Gastroesophageal sphincter (tissue), 3 donors: ENCODE measurements around the gene NAIF1.

Experiments
- CTCF ChIP-seq, 4 experiments: fragments of 200-600 bp in 2 of 4; fragments of 450-650 bp in 2 of 4; sonication (generic) in 1 of 4; IDR thresholded peaks; one replicate each; pipeline ENCODE4 v1.5.1; 2017 to 2019; ENCODE audit warnings: antibody characterized with exemption in 4 of 4, mild to moderate bottlenecking in 2 of 4, moderate library complexity in 2 of 4
- EP300 ChIP-seq: sonication (generic); formaldehyde crosslinking; IDR thresholded peaks from one replicate; pipeline ENCODE4 v1.6.1; 2017; ENCODE audit warnings: antibody characterized with exemption, mild to moderate bottlenecking
- POLR2A ChIP-seq, 2 donors: fragments of 450-650 bp; IDR thresholded peaks; one replicate each; pipeline ENCODE4 v1.6.1; 2017; ENCODE audit warnings: antibody characterized with exemption in 2 of 2, mild to moderate bottlenecking in 2 of 2, moderate library complexity in 1 of 2
- POLR2AphosphoS5 ChIP-seq: sonication (generic); formaldehyde crosslinking; IDR thresholded peaks from one replicate; pipeline ENCODE4 v1.6.1; 2017; ENCODE audit warnings: antibody characterized with exemption

GRCh38 chr9:128070874-128071273 is 3.8 kb upstream of the NAIF1 start:
- no peak for TF ChIP-seq CTCF (IDR thresholded peaks at IDR 0.05)
- TF ChIP-seq EP300, result no peak
- TF ChIP-seq POLR2A (IDR thresholded peaks at IDR 0.05), result no peak
- TF ChIP-seq POLR2AphosphoS5, result no peak
